HepG2 (cell line): ENCODE measurements around the gene STAT6. TPM values are rescaled to one million over a fixed set of nuclear protein-coding genes. Genes with fewer than 3 reads are reported as not detected.
A peak's percentile ranks its signal among the peaks of the same experiment; 100 is the strongest.

Experiments
- CENPT ChIP-seq: sonication (generic); formaldehyde crosslinking; IDR thresholded peaks from 2 replicates; pipeline ENCODE4 v1.8.0; 2022; ENCODE audit warnings: low read depth, mild to moderate bottlenecking, moderate library complexity, missing genetic modification reagents
- EEA1 ChIP-seq: sonication (generic); formaldehyde crosslinking; IDR thresholded peaks from 2 replicates; pipeline ENCODE4 v1.5.1; 2020; ENCODE audit warnings: mild to moderate bottlenecking, missing genetic modification reagents, borderline replicate concordance
- GATAD2A ChIP-seq: IDR thresholded peaks from 2 replicates; pipeline ENCODE4 v1.6.1; 2016
- HOXA5 ChIP-seq: sonication (generic); formaldehyde crosslinking; IDR thresholded peaks from 2 replicates; pipeline ENCODE4 v1.4.0; 2020; ENCODE audit warnings: missing genetic modification reagents
- KLF6 ChIP-seq: IDR thresholded peaks from 2 replicates; pipeline ENCODE4 v1.8.0; 2016; ENCODE audit warnings: missing biosample characterization, missing genetic modification reagents
- MLLT10 ChIP-seq: sonication (generic); formaldehyde crosslinking; IDR thresholded peaks from 2 replicates; pipeline ENCODE4 v1.4.0; 2020; ENCODE audit warnings: missing genetic modification reagents
- RARG ChIP-seq: sonication (generic); formaldehyde crosslinking; IDR thresholded peaks from 2 replicates; pipeline ENCODE4 v1.4.0; 2020; ENCODE audit warnings: low read depth, mild to moderate bottlenecking, missing genetic modification reagents
- TMF1 ChIP-seq: sonication (generic); formaldehyde crosslinking; IDR thresholded peaks from 2 replicates; pipeline ENCODE4 v1.8.1; 2022; ENCODE audit warnings: low read depth, missing genetic modification reagents
- ZBTB38 ChIP-seq: sonication (generic); formaldehyde crosslinking; IDR thresholded peaks from 2 replicates; pipeline ENCODE4 v1.5.1; 2020; ENCODE audit warnings: mild to moderate bottlenecking, missing genetic modification reagents
- ZC3H4 ChIP-seq: sonication (generic); formaldehyde crosslinking; IDR thresholded peaks from 2 replicates; pipeline ENCODE4 v1.4.0; 2020; ENCODE audit warnings: missing genetic modification reagents, borderline replicate concordance
- ZKSCAN8 ChIP-seq: IDR thresholded peaks from 2 replicates; pipeline ENCODE4 v1.6.1; 2016; ENCODE audit warnings: borderline replicate concordance, missing genetic modification reagents, missing compliant biosample characterization
- ZNF20 ChIP-seq: sonication (generic); formaldehyde crosslinking; IDR thresholded peaks from 2 replicates; pipeline ENCODE4 v1.4.0; 2020; ENCODE audit warnings: mild to moderate bottlenecking, moderate library complexity, missing genetic modification reagents
- ZNF235 ChIP-seq: sonication (generic); formaldehyde crosslinking; IDR thresholded peaks from 2 replicates; pipeline ENCODE4 v1.8.1; 2023; ENCODE audit warnings: mild to moderate bottlenecking, missing genetic modification reagents, borderline replicate concordance
- ZSCAN29 ChIP-seq: sonication (generic); formaldehyde crosslinking; conservative IDR thresholded peaks from 2 replicates; pipeline ENCODE4 v1.4.0; 2020; ENCODE audit warnings: mild to moderate bottlenecking, missing genetic modification reagents
- polyA plus RNA-seq, 8 experiments: library from polyadenylated mRNA; depleted of rRNA in 3 of 8; stranded (reverse) in 7 of 8; unstranded in 1 of 8; fragments of >200 nt; fragmentation: Illumina TruSeq in 4 of 8; extraction: Trizol in 4 of 8; gene quantifications; 2 replicates each; pipeline versions ENCODE4 v1.2.1 to v1.2.3, GENCODE V29; 2011 to 2016; ENCODE audit warnings: low read depth in 4 of 8, missing spikeins in 1 of 8, mixed read lengths in 1 of 8; ENCODE audit not compliant: insufficient read depth in 1 of 8
- total RNA-seq, 5 experiments: library from RNA; depleted of rRNA; stranded (reverse); fragments of >200 nt; fragmentation: Illumina TruSeq; extraction: Trizol; gene quantifications; 2 replicates each; pipeline ENCODE4 v1.2.3, GENCODE V29; 2016; ENCODE audit warnings: low read depth in 1 of 5
- TF ChIP-seq, protein P1 (sequence below): sonication (generic); formaldehyde crosslinking; IDR thresholded peaks from 2 replicates; pipeline ENCODE4 v1.5.0; 2020; ENCODE audit warnings: missing genetic modification reagents
- TF ChIP-seq, protein P2 (sequence below): sonication (generic); formaldehyde crosslinking; IDR thresholded peaks from 2 replicates; pipeline ENCODE4 v1.5.1; 2020; ENCODE audit warnings: mild to moderate bottlenecking, missing genetic modification reagents
- TF ChIP-seq, protein P3 (sequence below): sonication (generic); formaldehyde crosslinking; IDR thresholded peaks from 2 replicates; pipeline ENCODE4 v1.4.0; 2020; ENCODE audit warnings: missing genetic modification reagents
- TF ChIP-seq, protein P4 (sequence below): sonication (generic); formaldehyde crosslinking; IDR thresholded peaks from 2 replicates; pipeline ENCODE4 v1.4.0; 2020; ENCODE audit warnings: mild to moderate bottlenecking, missing genetic modification reagents
- TF ChIP-seq, protein P5 (sequence below): sonication (generic); formaldehyde crosslinking; IDR thresholded peaks from 2 replicates; pipeline ENCODE4 v1.4.0; 2020; ENCODE audit warnings: mild to moderate bottlenecking, low read depth, missing genetic modification reagents

Gene STAT6
- total and polyA plus RNA-seq, 2 of the 13 experiments (the other 11 are each of a cell fraction or from before 2014, with no cell fraction given) = 28.0 to 62.2 TPM

DNA sequence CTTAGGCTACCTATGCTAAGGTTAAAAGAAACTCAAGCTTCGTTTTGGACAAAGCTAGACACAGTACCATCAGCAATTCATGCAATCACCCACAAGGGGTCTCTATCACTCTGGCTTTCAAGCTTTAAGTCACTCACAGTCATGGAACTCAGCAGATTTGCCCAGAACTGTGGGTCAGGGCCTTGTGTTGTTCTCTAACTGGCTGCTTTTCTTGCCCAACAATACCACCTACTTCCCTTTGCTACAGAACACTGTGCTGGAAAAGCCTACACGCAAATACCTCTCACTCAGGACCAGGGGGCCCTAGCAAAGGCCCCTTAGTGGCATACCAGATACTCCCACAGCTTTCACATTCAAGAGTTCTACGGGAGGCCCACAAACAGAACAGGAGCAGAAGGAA, 41.6 kb downstream of the STAT6 start (continued):
- TF ChIP-seq CENPT = no peak
- TF ChIP-seq ZNF20 (CRISPR knock-in tag) = no peak
- TF ChIP-seq EEA1 = no peak
- TF ChIP-seq, protein P1, sequence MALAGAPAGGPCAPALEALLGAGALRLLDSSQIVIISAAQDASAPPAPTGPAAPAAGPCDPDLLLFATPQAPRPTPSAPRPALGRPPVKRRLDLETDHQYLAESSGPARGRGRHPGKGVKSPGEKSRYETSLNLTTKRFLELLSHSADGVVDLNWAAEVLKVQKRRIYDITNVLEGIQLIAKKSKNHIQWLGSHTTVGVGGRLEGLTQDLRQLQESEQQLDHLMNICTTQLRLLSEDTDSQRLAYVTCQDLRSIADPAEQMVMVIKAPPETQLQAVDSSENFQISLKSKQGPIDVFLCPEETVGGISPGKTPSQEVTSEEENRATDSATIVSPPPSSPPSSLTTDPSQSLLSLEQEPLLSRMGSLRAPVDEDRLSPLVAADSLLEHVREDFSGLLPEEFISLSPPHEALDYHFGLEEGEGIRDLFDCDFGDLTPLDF (CRISPR knock-in tag) = no peak
- TF ChIP-seq TMF1 (CRISPR knock-in tag) = no peak
- TF ChIP-seq, protein P2, sequence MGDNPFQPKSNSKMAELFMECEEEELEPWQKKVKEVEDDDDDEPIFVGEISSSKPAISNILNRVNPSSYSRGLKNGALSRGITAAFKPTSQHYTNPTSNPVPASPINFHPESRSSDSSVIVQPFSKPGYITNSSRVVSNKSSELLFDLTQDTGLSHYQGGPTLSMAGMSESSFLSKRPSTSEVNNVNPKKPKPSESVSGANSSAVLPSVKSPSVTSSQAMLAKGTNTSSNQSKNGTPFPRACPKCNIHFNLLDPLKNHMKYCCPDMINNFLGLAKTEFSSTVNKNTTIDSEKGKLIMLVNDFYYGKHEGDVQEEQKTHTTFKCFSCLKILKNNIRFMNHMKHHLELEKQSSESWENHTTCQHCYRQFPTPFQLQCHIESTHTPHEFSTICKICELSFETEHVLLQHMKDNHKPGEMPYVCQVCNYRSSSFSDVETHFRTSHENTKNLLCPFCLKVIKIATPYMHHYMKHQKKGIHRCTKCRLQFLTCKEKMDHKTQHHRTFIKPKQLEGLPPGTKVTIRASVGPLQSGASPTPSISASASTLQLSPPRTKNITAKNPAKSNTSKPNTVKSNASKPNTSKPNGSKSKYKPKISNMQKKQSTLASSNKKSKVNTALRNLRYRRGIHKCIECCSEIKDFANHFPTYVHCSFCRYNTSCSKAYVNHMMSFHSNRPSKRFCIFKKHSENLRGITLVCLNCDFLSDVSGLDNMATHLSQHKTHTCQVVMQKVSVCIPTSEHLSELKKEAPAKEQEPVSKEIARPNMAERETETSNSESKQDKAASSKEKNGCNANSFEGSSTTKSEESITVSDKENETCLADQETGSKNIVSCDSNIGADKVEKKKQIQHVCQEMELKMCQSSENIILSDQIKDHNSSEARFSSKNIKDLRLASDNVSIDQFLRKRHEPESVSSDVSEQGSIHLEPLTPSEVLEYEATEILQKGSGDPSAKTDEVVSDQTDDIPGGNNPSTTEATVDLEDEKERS (CRISPR knock-in tag) = no peak
- TF ChIP-seq KLF6 = no peak
- TF ChIP-seq HOXA5 (CRISPR knock-in tag) = no peak
- TF ChIP-seq ZBTB38 (CRISPR knock-in tag) = no peak
- TF ChIP-seq, protein P3, sequence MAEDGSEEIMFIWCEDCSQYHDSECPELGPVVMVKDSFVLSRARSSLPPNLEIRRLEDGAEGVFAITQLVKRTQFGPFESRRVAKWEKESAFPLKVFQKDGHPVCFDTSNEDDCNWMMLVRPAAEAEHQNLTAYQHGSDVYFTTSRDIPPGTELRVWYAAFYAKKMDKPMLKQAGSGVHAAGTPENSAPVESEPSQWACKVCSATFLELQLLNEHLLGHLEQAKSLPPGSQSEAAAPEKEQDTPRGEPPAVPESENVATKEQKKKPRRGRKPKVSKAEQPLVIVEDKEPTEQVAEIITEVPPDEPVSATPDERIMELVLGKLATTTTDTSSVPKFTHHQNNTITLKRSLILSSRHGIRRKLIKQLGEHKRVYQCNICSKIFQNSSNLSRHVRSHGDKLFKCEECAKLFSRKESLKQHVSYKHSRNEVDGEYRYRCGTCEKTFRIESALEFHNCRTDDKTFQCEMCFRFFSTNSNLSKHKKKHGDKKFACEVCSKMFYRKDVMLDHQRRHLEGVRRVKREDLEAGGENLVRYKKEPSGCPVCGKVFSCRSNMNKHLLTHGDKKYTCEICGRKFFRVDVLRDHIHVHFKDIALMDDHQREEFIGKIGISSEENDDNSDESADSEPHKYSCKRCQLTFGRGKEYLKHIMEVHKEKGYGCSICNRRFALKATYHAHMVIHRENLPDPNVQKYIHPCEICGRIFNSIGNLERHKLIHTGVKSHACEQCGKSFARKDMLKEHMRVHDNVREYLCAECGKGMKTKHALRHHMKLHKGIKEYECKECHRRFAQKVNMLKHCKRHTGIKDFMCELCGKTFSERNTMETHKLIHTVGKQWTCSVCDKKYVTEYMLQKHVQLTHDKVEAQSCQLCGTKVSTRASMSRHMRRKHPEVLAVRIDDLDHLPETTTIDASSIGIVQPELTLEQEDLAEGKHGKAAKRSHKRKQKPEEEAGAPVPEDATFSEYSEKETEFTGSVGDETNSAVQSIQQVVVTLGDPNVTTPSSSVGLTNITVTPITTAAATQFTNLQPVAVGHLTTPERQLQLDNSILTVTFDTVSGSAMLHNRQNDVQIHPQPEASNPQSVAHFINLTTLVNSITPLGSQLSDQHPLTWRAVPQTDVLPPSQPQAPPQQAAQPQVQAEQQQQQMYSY (CRISPR knock-in tag) = no peak
- TF ChIP-seq ZSCAN29 = no peak
- peak; percentile 59 for TF ChIP-seq GATAD2A
- TF ChIP-seq, protein P4, sequence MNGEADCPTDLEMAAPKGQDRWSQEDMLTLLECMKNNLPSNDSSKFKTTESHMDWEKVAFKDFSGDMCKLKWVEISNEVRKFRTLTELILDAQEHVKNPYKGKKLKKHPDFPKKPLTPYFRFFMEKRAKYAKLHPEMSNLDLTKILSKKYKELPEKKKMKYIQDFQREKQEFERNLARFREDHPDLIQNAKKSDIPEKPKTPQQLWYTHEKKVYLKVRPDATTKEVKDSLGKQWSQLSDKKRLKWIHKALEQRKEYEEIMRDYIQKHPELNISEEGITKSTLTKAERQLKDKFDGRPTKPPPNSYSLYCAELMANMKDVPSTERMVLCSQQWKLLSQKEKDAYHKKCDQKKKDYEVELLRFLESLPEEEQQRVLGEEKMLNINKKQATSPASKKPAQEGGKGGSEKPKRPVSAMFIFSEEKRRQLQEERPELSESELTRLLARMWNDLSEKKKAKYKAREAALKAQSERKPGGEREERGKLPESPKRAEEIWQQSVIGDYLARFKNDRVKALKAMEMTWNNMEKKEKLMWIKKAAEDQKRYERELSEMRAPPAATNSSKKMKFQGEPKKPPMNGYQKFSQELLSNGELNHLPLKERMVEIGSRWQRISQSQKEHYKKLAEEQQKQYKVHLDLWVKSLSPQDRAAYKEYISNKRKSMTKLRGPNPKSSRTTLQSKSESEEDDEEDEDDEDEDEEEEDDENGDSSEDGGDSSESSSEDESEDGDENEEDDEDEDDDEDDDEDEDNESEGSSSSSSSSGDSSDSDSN (CRISPR knock-in tag) = no peak
- TF ChIP-seq ZKSCAN8 (CRISPR knock-in tag) = no peak
- TF ChIP-seq ZNF235 = no peak
- TF ChIP-seq ZC3H4 (CRISPR knock-in tag) = no peak
- TF ChIP-seq, protein P5, sequence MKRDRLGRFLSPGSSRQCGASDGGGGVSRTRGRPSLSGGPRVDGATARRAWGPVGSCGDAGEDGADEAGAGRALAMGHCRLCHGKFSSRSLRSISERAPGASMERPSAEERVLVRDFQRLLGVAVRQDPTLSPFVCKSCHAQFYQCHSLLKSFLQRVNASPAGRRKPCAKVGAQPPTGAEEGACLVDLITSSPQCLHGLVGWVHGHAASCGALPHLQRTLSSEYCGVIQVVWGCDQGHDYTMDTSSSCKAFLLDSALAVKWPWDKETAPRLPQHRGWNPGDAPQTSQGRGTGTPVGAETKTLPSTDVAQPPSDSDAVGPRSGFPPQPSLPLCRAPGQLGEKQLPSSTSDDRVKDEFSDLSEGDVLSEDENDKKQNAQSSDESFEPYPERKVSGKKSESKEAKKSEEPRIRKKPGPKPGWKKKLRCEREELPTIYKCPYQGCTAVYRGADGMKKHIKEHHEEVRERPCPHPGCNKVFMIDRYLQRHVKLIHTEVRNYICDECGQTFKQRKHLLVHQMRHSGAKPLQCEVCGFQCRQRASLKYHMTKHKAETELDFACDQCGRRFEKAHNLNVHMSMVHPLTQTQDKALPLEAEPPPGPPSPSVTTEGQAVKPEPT (CRISPR knock-in tag) = no peak
- TF ChIP-seq MLLT10 (CRISPR knock-in tag) = no peak
- TF ChIP-seq RARG = no peak
